ENCODE data around the gene LRP1B.
"Not testable (repeated sequence)": the region's sequence is repeated elsewhere in the genome, so short reads cannot be mapped to it uniquely, and the experiment has no call there.

LRP1B gene

DNA sequence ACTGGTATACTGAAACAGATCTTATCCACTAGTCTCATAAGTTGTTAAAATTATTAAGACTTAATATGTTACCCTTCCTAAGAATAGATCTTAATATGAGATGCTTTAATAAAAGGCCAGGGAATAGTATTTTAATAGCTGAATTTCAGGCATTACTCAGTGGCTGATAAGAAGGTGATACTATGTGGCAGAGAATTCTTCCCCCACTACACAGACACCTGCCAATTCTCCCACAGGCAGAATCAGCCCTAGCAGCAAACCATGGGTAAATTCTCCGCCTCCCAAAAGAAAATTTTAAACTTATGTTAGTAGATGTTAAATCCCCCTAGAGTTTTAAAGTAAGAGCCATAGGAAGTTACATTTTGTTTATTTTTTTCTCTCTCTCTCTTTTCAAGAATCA, 888.8 kb downstream of the LRP1B start:
- DNase-seq: no peak

DNA sequence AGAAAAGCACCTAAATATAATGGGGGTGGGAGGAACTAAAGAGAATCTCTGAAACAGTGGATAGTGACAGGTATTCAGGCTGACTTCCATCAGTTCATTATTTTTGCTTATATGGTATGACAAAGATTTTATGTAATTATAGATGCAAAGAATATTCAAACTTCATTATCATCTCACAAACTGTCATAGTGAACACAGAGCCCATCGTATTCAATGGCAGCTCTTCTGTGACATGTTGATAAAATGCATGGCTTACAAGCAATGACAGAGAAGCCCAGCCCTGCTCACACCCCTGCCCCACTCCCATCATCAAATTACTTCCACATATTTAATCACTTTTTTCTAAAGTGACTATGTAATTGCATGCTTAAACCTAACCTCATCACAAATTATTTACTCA, 904.3 kb downstream of the LRP1B start:
- DNase-seq: no peak

GRCh38 chr2:141207036-141207385, 923.8 kb downstream of the LRP1B start:
- no peak for DNase-seq

GRCh38 chr2:141201016-141201565, 929.7 kb downstream of the LRP1B start:
- DNase-seq: no peak

DNA sequence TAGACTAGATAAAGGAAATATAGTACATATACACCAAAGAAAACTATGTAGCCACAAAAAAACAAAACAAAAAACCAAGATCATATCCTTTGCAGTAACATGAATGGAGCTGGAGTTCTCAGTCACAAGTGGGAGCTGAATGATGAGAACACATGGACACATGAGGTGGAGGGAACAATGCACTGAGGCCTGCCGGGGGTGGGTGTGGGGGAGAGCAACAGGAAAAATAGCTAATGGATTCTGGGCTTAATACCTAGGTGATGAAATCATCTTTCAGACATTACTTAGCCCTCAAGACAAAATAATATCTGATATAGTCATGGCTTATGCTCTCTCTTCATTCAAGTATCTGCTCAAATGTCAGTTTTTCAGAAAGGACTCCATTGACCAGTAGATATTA, 930.6 kb downstream of the LRP1B start:
- no peak for DNase-seq

DNA sequence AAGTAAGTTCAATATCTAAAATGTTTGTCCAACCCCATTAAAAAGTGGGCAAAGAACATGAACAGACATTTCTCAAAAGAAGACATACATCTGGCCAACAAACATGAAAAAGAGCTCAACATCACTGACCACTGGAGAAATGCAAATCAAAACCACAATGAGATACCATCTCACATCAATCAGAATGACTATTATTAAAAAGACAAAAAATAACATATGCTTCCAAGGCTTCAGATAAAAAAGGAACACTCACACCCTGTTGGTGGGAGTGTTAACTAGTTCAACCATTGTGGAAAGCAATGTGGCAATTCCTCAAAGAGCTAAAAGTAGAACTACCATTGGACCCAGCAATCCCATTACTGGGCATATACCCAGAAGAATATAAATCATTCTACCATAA, 931.1 kb downstream of the LRP1B start:
- DNase-seq: no peak

- no peak for DNase-seq
These were observed 935.7 kb downstream of the LRP1B start for GRCh38 chr2:141195087-141195486.

DNA sequence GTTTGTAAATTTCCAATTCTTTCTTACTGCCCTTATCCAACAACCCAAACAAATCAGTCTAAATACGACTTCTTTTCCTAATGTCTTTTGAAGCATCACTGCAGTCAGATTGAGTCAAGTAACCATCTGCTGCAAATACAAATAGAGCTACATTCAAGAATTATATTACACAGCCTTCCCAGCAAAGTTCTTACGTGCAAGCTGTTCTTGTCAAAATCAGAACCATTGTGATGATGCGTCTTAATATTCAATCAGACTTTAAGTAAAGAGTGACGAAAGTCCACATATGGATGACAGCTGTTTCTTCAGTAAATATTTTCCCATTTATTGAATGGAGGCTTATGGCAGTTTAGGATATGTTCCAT, 943.8 kb downstream of the LRP1B start:
- DNase-seq: no peak

DNA sequence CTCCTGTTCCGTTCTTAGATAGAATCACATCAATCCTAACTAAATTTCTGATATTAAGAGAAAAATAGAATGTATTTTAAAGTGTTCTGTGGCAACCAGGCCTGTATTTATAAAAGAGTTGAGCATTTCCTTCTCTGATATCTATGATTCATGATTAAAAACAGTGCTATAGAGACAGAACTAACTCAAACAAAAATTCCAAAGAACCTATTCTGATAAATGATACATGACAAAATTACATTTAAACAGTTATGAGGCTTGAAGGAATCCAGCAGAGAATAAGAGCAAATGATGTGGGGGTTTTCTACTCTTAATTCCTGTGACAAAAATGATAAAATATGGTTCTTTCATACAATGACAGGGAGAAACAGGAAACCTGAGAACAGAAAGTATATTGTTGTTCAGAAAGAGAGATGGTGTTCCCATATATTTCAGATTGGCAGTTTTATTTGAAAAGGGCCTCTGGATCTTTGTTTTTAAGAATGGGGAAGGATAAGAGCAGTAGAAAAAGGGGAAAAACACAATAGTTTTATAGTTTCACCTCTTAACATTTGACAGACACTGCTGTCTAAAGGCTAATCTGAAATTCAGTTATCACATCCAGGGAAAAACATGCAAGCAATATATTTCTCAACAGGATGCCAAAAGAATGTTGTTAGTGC, 944.3 kb downstream of the LRP1B start:
- DNase-seq: no peak

GRCh38 chr2:141182246-141182645, 948.6 kb downstream of the LRP1B start:
- no peak for DNase-seq

GRCh38 chr2:141169117-141169516, 961.7 kb downstream of the LRP1B start:
- DNase-seq: not testable (repeated sequence)

GRCh38 chr2:141162314-141162713, 968.5 kb downstream of the LRP1B start:
- no peak for DNase-seq

DNA sequence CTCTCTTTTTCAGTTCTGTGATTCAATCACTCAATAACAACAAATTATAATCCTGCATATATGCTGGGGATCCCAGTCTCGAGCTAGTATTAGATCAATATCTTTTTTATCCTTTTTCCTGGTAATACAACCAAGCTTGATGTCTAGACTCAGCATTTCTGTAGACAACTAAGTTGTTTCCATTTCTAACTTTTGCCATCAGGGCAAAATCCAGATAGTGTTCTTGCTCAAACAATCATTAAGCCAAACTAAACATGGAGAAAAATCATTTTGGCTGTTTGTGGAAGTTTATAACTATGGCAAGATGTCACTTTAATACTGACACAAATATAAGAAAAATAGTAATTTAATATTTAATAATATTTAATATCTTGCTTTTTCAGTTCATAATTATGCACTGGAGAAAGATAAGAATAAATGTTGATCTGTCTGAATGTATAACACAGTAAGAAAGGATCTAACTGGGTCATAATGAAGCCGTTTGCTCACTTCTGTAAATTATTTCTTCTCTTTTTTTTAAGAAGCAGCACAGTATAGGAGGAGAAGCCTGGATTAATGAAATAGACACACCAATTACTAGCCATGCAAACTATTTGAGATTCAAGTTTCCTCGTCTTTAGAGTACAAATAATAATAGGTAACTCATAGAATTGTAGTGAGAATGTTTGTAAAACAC, 979.1 kb downstream of the LRP1B start:
- DNase-seq: no peak

DNA sequence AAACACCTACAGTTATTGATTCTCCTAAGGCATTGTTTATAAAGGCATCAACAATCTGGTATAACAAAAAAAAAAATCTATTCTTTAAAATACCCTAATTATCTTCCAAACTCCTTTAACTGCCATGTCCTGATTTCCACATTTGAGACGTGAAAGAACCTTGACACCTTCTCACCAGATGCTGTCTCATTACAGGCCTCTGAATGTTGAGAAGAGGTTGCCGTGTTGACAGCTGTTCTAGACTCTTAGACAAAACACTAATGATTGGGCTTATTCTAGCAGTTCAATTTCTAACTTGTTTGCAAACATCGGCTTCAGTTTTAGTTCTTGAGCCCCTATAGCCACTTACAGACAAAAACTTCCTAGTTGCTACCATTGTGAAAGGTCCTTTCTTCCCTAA, 988.8 kb downstream of the LRP1B start:
- no peak for DNase-seq

DNA sequence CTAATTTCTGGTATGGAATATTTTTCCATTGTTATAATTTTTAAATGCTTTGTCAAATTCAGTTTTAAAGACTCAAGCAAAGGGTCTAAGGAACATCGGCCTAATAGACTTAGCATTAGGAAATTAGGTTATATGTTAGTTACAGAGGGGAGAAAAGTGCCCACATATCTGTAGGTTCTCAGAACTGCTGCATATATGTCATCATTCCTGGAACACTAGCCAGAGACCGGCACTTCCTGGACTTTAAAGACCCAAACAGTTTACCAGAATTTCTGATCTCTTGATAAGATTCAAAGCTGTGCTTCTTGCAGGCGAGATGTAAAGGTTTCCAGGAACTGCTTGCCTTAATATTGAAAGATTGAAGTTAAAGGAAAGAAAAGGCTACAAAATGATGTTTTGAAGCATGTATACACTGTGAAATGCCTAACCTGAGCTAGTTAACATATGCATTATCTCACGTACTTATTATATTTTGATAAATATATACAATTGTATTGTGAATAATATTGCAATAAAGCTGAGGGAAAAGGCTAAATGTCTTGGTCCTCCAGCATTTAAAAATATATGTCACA, 993.6 kb downstream of the LRP1B start:
- no peak for DNase-seq

DNA sequence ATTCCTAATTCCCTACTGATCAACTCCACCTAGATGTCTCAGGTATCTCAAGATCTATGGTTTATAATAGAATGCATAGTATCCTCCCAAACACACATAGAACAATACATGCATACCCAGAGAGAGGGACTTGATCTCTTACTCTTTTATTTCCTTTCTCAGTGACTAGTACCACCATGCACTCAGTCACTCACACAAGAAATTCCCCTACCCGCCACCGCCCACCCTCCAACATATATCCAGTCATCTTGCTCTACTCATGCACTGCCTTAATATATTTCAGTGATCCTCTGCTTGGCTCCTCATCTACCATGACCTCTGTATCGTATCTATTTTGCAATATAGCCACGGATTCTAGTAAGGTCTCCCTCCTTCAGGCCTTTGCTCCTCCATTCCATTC, 996.9 kb downstream of the LRP1B start:
- DNase-seq: no peak

DNA sequence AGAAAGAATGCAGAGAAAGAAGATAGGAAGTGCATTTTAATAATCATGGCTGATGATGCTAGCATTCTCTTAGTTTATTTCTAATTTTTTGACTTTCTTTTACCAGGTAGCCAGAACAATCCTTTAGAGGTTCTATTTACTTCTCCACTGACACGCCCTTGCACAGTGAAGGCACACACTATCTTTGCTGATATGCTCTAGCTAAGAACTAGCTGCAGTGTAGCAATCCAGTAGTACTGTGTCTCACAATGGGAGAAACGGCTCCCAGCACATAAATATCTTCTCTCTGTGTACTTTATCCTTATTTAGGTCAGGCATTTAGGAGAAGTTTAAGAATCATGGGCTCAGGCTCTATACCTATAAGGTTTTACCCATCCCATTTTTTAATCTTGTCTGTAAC, 1005.4 kb downstream of the LRP1B start:
- no peak for DNase-seq

- DNase-seq: no peak
These were observed 1012.0 kb downstream of the LRP1B start for GRCh38 chr2:141118836-141119235.

DNA sequence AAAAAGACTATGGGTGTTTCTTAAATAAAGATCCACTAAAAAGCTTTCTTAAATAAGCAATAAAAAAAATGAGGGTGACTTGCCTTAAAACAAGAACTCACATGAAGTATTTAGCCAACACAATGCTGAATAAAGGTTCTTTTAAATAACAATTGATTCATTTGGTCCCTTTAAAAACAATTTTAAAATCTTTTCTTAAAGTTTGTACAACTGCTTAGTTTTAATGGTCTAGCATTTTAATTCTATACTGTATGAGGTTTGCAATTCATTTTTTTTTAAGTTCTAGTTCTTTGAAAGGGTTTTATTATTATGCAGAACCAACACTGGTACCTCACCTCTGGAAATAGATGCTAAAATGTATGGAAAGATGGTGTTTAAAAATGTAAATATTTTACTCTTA, 1017.5 kb downstream of the LRP1B start:
- DNase-seq: no peak

GRCh38 chr2:141109633-141110032, 1021.2 kb downstream of the LRP1B start:
- DNase-seq: no peak

GRCh38 chr2:141105763-141106162, 1025.1 kb downstream of the LRP1B start:
- DNase-seq: no peak

DNA sequence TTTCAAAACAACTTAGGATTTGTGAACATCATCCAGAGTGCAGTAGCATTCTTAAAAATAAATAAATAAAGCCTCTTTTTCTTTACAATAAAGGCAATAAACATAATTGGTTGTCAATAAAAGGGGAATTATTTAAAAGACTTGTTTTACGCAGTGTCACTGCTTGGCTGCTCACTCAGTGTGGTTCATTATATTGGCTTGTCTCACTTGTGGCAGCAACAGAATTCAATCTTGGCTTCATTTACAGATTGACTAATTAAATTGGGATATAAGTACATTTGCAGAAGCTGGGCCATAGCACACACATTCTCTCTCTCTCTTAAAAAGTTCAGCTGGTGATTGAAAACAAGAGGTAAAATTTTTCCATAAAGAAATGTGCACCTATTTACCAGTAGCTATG, 1027.6 kb downstream of the LRP1B start:
- no peak for DNase-seq

- no peak for DNase-seq
These were observed 1051.6 kb downstream of the LRP1B start for GRCh38 chr2:141079231-141079630.

DNA sequence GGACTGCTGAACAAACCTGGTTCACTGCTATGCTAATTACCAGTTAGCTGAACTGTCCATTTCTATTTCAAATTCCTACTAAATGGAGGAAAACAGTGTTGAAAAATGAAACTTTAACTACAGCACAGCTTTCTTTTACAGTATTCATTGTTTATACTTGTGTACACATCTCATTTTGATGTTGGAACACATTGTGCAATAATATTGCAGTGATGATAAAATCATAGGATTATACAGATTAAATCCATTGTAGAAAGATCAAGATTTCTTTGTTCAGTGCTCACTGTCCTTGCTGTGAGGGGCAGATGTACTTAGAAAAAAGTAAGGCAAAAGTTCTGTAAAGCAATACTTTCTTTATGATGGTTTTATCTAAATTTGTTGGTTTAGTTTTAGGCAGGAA, 1055.1 kb downstream of the LRP1B start:
- no peak for DNase-seq
